Right lobe of liver (tissue), 6 donors: ENCODE results near the gene ZNFX1. TPM values are rescaled to one million over a fixed set of nuclear protein-coding genes. Genes with fewer than 3 reads are reported as not detected.

Experiments
- ATAC-seq, 4 donors: fragments of 200-7000 bp; cut with Tn5 transposase; one replicate each; pipeline ENCODE4 v1.9.1; 2020; ENCODE audit warnings: mild to moderate bottlenecking in 4 of 4, moderate library complexity in 4 of 4
- DNase-seq, 3 donors: peaks; one replicate each; pipeline ENCODE4 v3.0.0-alpha.2; 2020
- H3K27ac ChIP-seq, 3 donors: fragments of 200-600 bp; one replicate each; pipeline ENCODE4 v1.8.0; 2022
- H3K27me3 ChIP-seq, 2 donors: fragments of 200-600 bp; one replicate each; pipeline ENCODE4 v1.8.0; 2022
- H3K36me3 ChIP-seq, 4 donors: fragments of 200-600 bp; sonication (generic) in 1 of 4; one replicate each; pipeline versions ENCODE4 v1.5.1 to v1.8.0; 2017 to 2022; ENCODE audit warnings: control low read depth in 1 of 4
- H3K4me1 ChIP-seq, 4 donors: fragments of 200-600 bp; sonication (generic) in 1 of 4; one replicate each; pipeline versions ENCODE4 v1.5.1 to v1.8.0; 2017 to 2022; ENCODE audit warnings: control low read depth in 1 of 4
- H3K4me3 ChIP-seq, 3 donors: fragments of 200-600 bp; one replicate each; pipeline ENCODE4 v1.8.0; 2022
- H3K9me3 ChIP-seq, 4 donors: fragments of 200-600 bp; sonication (generic) in 1 of 4; one replicate each; pipeline versions ENCODE4 v1.5.1 to v1.8.0; 2017 to 2022; ENCODE audit warnings: control low read depth in 1 of 4
- POLR2A ChIP-seq: fragments of 450-650 bp; IDR thresholded peaks from one replicate; pipeline ENCODE4 v1.6.1; 2017; ENCODE audit warnings: antibody characterized with exemption, mild to moderate bottlenecking
- WGBS: methylation state at CpG from one replicate; pipeline ENCODE4 v1.1.6; 2018; ENCODE audit warnings: low coverage, low lambda C conversion rate; ENCODE audit not compliant: insufficient coverage; ENCODE audit errors: missing lambda C conversion rate; 5-methylcytosine and 5-hydroxymethylcytosine counted together
- intact Hi-C, 2 donors: fragments of 100-400 bp; cut with DNase I; formaldehyde crosslinking; loops; one replicate each; pipeline versions ENCODE4 v1.11.2 to v1.14.1; 2022
- total RNA-seq, 6 experiments: library from RNA; depleted of rRNA in 2 of 6; stranded (reverse); fragments of >200 nt in 2 of 6; fragmentation: NEBNext Ultra II Directional in 3 of 6; extraction: Animal tissue kit (Norgen Biotek cat#: 25700) in 3 of 6; gene quantifications; one replicate each; pipeline versions ENCODE4 v1.1.0 to v1.2.4, GENCODE V29; 2016 to 2023
- TF ChIP-seq, protein P1 (sequence below), 4 donors: fragments of 200-600 bp in 3 of 4; fragments of 450-650 bp in 1 of 4; IDR thresholded peaks; one replicate each; pipeline versions ENCODE4 v1.5.1 to v1.8.0; 2016 to 2022; ENCODE audit warnings: antibody characterized with exemption in 4 of 4, mild to moderate bottlenecking in 2 of 4
- donor health status: DM: no; HTN: yes; CAD: no.
- donor health status: DM: no; HTN: no; CAD: no.
- donor health status: DM: no; HTN: no; CAD: no.
- donor health status: DM: no; HTN: yes; CAD: no.
- donor health status: DM: no; HTN: yes; CAD: no.

ZNFX1 gene
- total RNA-seq, 6 experiments from 2014 or later: 9.3 to 17.5 (median 13.9) TPM

DNA sequence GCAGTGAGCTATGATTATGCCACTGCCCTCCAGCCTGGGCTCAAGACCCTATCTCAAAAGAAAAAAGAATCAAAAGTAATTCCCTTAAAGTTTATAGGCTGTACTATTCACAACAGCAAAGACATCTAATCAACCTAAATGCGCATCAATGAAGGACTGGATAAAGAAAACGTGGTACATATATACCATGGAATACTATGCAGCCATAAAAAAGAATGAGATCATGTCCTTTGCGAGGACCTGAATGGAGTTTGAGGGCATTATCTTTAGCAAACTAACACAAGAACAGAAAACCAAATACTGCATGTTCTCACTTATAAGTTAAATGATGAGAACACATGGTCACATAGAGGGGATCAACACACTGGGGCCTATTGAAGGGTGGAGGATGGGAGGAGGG, 16.7 kb downstream of the ZNFX1 start:
- ATAC-seq: no peak
- H3K9me3 ChIP-seq: no peaks in the 10 kb centered on the region
- no peak overlapping the region for H3K4me3 ChIP-seq
- H3K4me1 ChIP-seq: peaks cover 0 to 13% (median 0%) of the 10 kb centered on the region in 4 donors
- no peak for DNase-seq
- H3K27me3 ChIP-seq: no peaks in the 10 kb centered on the region
- peaks cover 16 to 87% (median 45%) of the 10 kb centered on the region in 4 donors for H3K36me3 ChIP-seq
- H3K27ac ChIP-seq: no peak overlapping the region
- intact Hi-C loops: no loop called here
- 94% methylated on average over 3 of the region's 3 CpGs for WGBS
- no peak for TF ChIP-seq POLR2A
- TF ChIP-seq, protein P1, sequence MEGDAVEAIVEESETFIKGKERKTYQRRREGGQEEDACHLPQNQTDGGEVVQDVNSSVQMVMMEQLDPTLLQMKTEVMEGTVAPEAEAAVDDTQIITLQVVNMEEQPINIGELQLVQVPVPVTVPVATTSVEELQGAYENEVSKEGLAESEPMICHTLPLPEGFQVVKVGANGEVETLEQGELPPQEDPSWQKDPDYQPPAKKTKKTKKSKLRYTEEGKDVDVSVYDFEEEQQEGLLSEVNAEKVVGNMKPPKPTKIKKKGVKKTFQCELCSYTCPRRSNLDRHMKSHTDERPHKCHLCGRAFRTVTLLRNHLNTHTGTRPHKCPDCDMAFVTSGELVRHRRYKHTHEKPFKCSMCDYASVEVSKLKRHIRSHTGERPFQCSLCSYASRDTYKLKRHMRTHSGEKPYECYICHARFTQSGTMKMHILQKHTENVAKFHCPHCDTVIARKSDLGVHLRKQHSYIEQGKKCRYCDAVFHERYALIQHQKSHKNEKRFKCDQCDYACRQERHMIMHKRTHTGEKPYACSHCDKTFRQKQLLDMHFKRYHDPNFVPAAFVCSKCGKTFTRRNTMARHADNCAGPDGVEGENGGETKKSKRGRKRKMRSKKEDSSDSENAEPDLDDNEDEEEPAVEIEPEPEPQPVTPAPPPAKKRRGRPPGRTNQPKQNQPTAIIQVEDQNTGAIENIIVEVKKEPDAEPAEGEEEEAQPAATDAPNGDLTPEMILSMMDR (IDR thresholded peaks at IDR 0.05): no peak

DNA sequence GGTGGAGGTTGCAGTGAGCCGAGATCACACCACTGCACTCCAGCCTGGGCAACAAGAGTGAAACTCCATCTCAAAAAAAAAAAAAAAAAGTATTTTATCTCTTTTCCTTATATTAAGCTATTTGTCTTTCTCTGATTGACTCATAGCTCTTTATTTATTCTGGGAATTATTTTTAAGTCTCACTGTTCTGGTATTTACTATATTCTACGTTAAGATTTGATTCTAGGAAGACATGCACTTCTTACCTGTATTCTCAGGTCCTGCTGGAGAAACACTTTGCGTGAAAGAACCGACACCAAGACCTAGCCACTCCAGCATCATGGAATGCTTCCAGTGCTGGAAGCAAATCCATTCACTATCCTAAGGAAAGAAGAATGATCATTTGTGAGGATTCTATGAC, 17.6 kb downstream of the ZNFX1 start:
- WGBS: 90% methylated on average over 4 of the region's 4 CpGs
- Histone ChIP-seq H3K27ac (no peak overlapping the region), H3K4me1 (peaks cover 0 to 13% (median 0%) of the 10 kb centered on the region in 4 donors), H3K9me3 (no peaks in the 10 kb centered on the region), H3K36me3 (peaks cover 16 to 89% (median 51%) of the 10 kb centered on the region in 4 donors), H3K4me3 (no peak overlapping the region), H3K27me3 (no peaks in the 10 kb centered on the region)
- DNase-seq (no peak), ATAC-seq (no peak)
- TF ChIP-seq, protein P1 (IDR thresholded peaks at IDR 0.05): no peak
- no peak for TF ChIP-seq POLR2A
- intact Hi-C loops: no loop called here

DNA sequence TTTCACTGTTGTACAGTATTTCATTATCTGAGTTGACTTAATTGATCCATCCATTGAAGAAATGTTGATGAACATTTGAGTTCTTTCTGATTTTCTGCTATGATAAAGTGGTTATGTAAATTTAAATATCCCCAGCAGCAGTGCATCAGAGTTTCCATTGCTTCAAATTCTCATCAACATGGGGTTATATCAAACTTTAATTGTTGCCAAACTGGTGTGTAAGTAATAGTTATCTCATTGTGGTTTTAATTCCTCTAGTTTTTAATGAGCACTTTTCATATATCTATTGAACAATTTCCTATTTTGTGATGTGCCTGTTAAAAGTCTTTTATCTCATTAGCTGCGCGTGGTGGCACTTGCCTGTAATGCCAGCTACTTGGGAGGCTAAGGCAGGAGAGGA, 18.1 kb downstream of the ZNFX1 start:
- H3K9me3 ChIP-seq: no peaks in the 10 kb centered on the region
- TF ChIP-seq POLR2A: no peak
- TF ChIP-seq, protein P1 (IDR thresholded peaks at IDR 0.05): no peak
- no peak for DNase-seq
- no peak overlapping the region for H3K27ac ChIP-seq
- no peak overlapping the region for H3K4me3 ChIP-seq
- H3K4me1 ChIP-seq: peaks cover 0 to 13% (median 0%) of the 10 kb centered on the region in 4 donors
- H3K36me3 ChIP-seq: peaks cover 13 to 89% (median 50%) of the 10 kb centered on the region in 4 donors
- H3K27me3 ChIP-seq: no peaks in the 10 kb centered on the region
- 100% methylated on average over 2 of the region's 2 CpGs for WGBS
- intact Hi-C loops: no loop called here
- no peak for ATAC-seq

DNA sequence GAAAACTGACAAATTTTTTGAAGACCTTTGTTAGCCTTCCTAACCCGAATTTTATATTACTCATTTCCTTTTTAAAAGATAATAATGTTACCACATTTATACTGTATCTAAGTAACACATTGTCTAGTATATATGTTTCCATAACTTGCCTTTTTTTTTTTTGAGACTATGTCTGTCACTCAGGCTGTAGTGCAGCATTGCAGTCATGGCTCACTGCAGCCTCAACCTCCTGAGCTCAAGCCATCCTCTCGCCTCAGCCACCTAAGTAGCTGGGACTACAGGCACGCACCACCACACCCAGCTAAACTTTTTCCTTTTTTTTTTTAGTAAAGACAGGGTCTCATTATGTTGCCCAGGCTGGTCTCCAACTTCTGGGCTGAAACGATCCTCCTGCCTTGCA, 18.6 kb downstream of the ZNFX1 start:
- no peak overlapping the region for H3K27ac ChIP-seq
- no peaks in the 10 kb centered on the region for H3K9me3 ChIP-seq
- H3K27me3 ChIP-seq: no peaks in the 10 kb centered on the region
- 58% methylated on average over 4 of the region's 4 CpGs for WGBS
- H3K36me3 ChIP-seq: peaks cover 8 to 89% (median 46%) of the 10 kb centered on the region in 4 donors
- peaks cover 0 to 13% (median 0%) of the 10 kb centered on the region in 4 donors for H3K4me1 ChIP-seq
- no peak overlapping the region for H3K4me3 ChIP-seq
- DNase-seq (no peak), ATAC-seq (no peak)
- TF ChIP-seq, protein P1 (IDR thresholded peaks at IDR 0.05): no peak
- TF ChIP-seq POLR2A: no peak
- intact Hi-C loops: no loop called here

DNA sequence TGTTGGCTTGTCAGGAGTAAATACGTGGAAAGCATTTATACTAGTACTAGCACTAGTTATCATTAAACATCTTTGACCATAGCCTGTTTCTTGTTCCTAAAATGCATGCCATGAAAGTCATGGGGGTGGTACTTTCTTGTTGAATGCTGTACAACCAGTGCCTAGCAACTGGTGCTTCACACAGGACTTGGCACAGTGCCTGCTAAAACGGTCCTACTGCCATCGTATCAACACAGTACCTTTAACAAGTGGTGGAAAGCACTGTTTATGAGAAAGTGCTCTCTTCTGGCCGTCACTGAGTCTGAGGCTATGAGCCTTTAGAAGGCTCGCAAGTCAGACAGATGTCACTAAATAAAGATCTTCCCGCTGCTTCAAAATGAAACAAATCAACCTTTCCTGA, 21.6 kb downstream of the ZNFX1 start:
- 80% methylated on average over 4 of the region's 6 CpGs for WGBS
- no peak for ATAC-seq

More for the DNA sequence above, 21.6 kb downstream of the ZNFX1 start:
- TF ChIP-seq, protein P1 (IDR thresholded peaks at IDR 0.05): no peak
- TF ChIP-seq POLR2A: no peak
- H3K9me3 ChIP-seq: no peaks in the 10 kb centered on the region
- no peak overlapping the region for H3K27ac ChIP-seq
- no peaks in the 10 kb centered on the region for H3K4me1 ChIP-seq
- no peak overlapping the region for H3K4me3 ChIP-seq
- peaks cover 5 to 96% (median 46%) of the 10 kb centered on the region in 4 donors for H3K36me3 ChIP-seq
- DNase-seq: no peak
- intact Hi-C loops: no loop called here
- H3K27me3 ChIP-seq: no peaks in the 10 kb centered on the region
